Liver (tissue), 3 donors: Measurements from ENCODE around the gene HLTF.

Experiments
- EGR1 ChIP-seq, 2 donors: IDR thresholded peaks; 2 replicates each; pipeline ENCODE4 v1.6.1; 2016 to 2018; ENCODE audit warnings: antibody characterized with exemption in 2 of 2, low read depth in 2 of 2
- FOXA1 ChIP-seq: IDR thresholded peaks from 2 replicates; pipeline ENCODE4 v1.6.1; 2016; ENCODE audit warnings: antibody characterized with exemption
- TAF1 ChIP-seq: conservative IDR thresholded peaks from 2 replicates; pipeline ENCODE4 v1.6.1; 2016; ENCODE audit warnings: antibody characterized with exemption, mild to moderate bottlenecking
- YY1 ChIP-seq: IDR thresholded peaks from 2 replicates; pipeline ENCODE4 v1.6.1; 2016; ENCODE audit warnings: antibody characterized with exemption, mild to moderate bottlenecking
- TF ChIP-seq, protein P1 (sequence below): fragments of 150-350 bp; IDR thresholded peaks from 2 replicates; pipeline ENCODE4 v1.5.1; 2017; ENCODE audit warnings: improper control_type of control experiment, low read depth, low read length; ENCODE audit not compliant: missing input control
- TF ChIP-seq, protein P2 (sequence below): IDR thresholded peaks from 2 replicates; pipeline ENCODE4 v1.6.1; 2016; ENCODE audit warnings: antibody characterized with exemption
- donor health status: healthy.
- donor health status: healthy.

- TF ChIP-seq EGR1 (IDR thresholded peaks at IDR 0.05; ENCODE audit: low read depth in 2 of 2) (no peak), FOXA1 (no peak), YY1 (no peak), TAF1 (no peak)
- TF ChIP-seq, protein P1, sequence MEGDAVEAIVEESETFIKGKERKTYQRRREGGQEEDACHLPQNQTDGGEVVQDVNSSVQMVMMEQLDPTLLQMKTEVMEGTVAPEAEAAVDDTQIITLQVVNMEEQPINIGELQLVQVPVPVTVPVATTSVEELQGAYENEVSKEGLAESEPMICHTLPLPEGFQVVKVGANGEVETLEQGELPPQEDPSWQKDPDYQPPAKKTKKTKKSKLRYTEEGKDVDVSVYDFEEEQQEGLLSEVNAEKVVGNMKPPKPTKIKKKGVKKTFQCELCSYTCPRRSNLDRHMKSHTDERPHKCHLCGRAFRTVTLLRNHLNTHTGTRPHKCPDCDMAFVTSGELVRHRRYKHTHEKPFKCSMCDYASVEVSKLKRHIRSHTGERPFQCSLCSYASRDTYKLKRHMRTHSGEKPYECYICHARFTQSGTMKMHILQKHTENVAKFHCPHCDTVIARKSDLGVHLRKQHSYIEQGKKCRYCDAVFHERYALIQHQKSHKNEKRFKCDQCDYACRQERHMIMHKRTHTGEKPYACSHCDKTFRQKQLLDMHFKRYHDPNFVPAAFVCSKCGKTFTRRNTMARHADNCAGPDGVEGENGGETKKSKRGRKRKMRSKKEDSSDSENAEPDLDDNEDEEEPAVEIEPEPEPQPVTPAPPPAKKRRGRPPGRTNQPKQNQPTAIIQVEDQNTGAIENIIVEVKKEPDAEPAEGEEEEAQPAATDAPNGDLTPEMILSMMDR = no peak
- TF ChIP-seq, protein P2, sequence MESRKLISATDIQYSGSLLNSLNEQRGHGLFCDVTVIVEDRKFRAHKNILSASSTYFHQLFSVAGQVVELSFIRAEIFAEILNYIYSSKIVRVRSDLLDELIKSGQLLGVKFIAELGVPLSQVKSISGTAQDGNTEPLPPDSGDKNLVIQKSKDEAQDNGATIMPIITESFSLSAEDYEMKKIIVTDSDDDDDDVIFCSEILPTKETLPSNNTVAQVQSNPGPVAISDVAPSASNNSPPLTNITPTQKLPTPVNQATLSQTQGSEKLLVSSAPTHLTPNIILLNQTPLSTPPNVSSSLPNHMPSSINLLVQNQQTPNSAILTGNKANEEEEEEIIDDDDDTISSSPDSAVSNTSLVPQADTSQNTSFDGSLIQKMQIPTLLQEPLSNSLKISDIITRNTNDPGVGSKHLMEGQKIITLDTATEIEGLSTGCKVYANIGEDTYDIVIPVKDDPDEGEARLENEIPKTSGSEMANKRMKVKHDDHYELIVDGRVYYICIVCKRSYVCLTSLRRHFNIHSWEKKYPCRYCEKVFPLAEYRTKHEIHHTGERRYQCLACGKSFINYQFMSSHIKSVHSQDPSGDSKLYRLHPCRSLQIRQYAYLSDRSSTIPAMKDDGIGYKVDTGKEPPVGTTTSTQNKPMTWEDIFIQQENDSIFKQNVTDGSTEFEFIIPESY = no peak
Measured at GRCh38 chr3:149101641-149102040, 15.3 kb upstream of the HLTF start.
